Measurements from ENCODE around the gene STYXL1. TPM values are rescaled to one million over a fixed set of nuclear protein-coding genes. Genes with fewer than 3 reads are reported as not detected.
"Not testable (repeated sequence)": the region's sequence is repeated elsewhere in the genome, so short reads cannot be mapped to it uniquely, and the experiment has no call there.

STYXL1 gene
- total RNA-seq, 1 donor from 2014 or later: 45.3 TPM

DNA sequence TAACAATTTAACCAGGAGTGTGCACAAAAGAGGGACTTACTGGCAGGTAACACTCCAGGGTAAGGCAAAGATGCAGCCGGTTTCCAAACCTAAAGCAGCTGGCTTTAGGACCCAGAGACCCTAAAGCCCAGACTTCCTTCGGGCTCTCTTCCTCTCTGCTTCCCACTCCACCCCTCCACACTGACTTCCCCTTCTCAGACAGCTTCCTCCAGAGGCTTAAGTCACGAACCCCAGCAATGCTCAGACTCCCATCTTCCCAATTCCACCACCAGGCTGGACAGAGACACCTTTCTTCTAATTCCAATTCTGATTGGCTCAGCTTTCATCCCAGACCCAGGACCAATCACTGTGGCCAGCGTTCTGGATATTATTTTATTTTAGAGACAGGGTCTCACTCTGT lies 24.8 kb downstream of the STYXL1 start:
- Histone ChIP-seq H3K4me1 (ENCODE audit: insufficient read depth, low read length) (no peaks in the 10 kb centered on the region), H3K27me3 (ENCODE audit: insufficient read depth, low read length) (no peaks in the 10 kb centered on the region), H2AFZ (ENCODE audit: low read depth, low read length) (no peak overlapping the region), H3K4me3 (ENCODE audit: insufficient read depth, low read depth, low read length) (no peak overlapping the region), H3K36me3 (ENCODE audit: insufficient read depth, low read length) (no peaks in the 10 kb centered on the region), H3K27ac (ENCODE audit: low read depth, low read length) (no peak overlapping the region), H3K9me3 (ENCODE audit: insufficient read depth, low read depth, low read length) (no peaks in the 10 kb centered on the region), H3K4me2 (ENCODE audit: low read length) (no peak overlapping the region), H4K20me1 (ENCODE audit: insufficient read depth, low read length) (peaks cover 13% of the 10 kb centered on the region), H3K79me2 (ENCODE audit: insufficient read depth, low read length) (no peaks in the 10 kb centered on the region), H3K9ac (ENCODE audit: low read length) (no peak overlapping the region)
- Mint-ChIP-seq H3K4me3 (ENCODE audit: unreplicated experiment) (no peak overlapping the region), H3K36me3 (ENCODE audit: low read depth, unreplicated experiment) (peaks cover 16% of the 10 kb centered on the region), H3K27ac (ENCODE audit: unreplicated experiment) (no peak overlapping the region), H3K9me3 (ENCODE audit: unreplicated experiment) (no peaks in the 10 kb centered on the region), H3K27me3 (ENCODE audit: low read depth, unreplicated experiment) (no peaks in the 10 kb centered on the region), H3K4me1 (ENCODE audit: low read depth, unreplicated experiment) (peaks cover 3% of the 10 kb centered on the region)
- TF ChIP-seq EZH2 (IDR thresholded peaks at IDR 0.05; ENCODE audit: insufficient read depth, low read length) (no peak), CTCF (IDR thresholded peaks at IDR 0.05; ENCODE audit: insufficient read depth, low read depth, low read length) (no peak)
- DNase-seq (ENCODE audit: low read depth): no peak
- no peak for FAIRE-seq

DNA sequence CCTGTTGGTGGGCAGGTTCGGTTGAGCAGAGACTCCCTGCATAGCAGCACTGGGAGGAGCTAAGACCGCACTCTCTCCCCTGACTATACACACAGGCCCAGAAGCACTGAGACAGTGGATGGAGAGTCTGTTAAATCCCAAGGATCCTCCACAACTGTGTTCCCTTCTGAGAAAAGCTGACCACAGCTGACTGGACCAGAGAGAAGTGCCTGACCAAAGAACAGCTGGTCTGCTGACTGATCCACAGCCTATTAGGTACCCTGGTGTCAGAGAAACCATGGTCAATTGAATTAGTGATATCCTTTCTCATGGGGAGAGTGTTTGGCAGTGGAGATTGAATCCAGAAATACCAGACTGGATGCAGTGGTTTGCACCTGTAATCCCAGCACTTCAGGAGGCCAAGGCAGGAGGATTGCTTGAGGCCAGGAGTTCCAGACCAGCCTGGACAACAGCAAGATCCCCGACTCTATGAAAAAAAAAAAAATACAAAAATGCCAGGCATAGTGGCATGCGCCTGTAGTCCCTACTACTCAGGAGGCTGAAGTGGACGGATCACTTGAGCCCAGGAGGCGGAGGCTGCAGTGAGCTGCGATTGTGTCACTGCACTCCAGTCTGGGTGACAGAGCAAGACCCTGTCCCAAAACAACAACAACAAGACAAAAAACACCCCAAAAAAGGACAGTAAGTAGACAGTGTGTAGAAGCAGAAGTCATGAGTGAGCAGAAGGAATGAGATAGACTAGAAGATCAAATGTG lies 25.6 kb downstream of the STYXL1 start:
- Histone ChIP-seq H3K4me3 (ENCODE audit: insufficient read depth, low read depth, low read length) (no peak overlapping the region), H3K4me2 (ENCODE audit: low read length) (no peak overlapping the region), H3K36me3 (ENCODE audit: insufficient read depth, low read length) (no peaks in the 10 kb centered on the region), H2AFZ (ENCODE audit: low read depth, low read length) (no peak overlapping the region), H3K79me2 (ENCODE audit: insufficient read depth, low read length) (no peaks in the 10 kb centered on the region), H3K9ac (ENCODE audit: low read length) (no peak overlapping the region), H4K20me1 (ENCODE audit: insufficient read depth, low read length) (peaks cover 13% of the 10 kb centered on the region), H3K9me3 (ENCODE audit: insufficient read depth, low read depth, low read length) (no peaks in the 10 kb centered on the region), H3K27ac (ENCODE audit: low read depth, low read length) (no peak overlapping the region), H3K27me3 (ENCODE audit: insufficient read depth, low read length) (no peaks in the 10 kb centered on the region), H3K4me1 (ENCODE audit: insufficient read depth, low read length) (no peaks in the 10 kb centered on the region)
- Mint-ChIP-seq H3K4me1 (ENCODE audit: low read depth, unreplicated experiment) (peaks cover 3% of the 10 kb centered on the region), H3K4me3 (ENCODE audit: unreplicated experiment) (no peak overlapping the region), H3K36me3 (ENCODE audit: low read depth, unreplicated experiment) (peaks cover 16% of the 10 kb centered on the region), H3K27me3 (ENCODE audit: low read depth, unreplicated experiment) (no peaks in the 10 kb centered on the region), H3K27ac (ENCODE audit: unreplicated experiment) (no peak overlapping the region), H3K9me3 (ENCODE audit: unreplicated experiment) (no peaks in the 10 kb centered on the region)
- FAIRE-seq (no peak), DNase-seq (ENCODE audit: low read depth) (no peak)
- TF ChIP-seq EZH2 (IDR thresholded peaks at IDR 0.05; ENCODE audit: insufficient read depth, low read length): no peak
- no peak for TF ChIP-seq CTCF (IDR thresholded peaks at IDR 0.05; ENCODE audit: insufficient read depth, low read depth, low read length)

GRCh38 chr7:76020031-76020714 lies 27.6 kb downstream of the STYXL1 start:
- Histone ChIP-seq H3K4me2 (ENCODE audit: low read length) (no peak overlapping the region), H2AFZ (ENCODE audit: low read depth, low read length) (no peak overlapping the region), H3K79me2 (ENCODE audit: insufficient read depth, low read length) (no peaks in the 10 kb centered on the region), H3K36me3 (ENCODE audit: insufficient read depth, low read length) (no peaks in the 10 kb centered on the region), H3K27me3 (ENCODE audit: insufficient read depth, low read length) (no peaks in the 10 kb centered on the region), H3K9me3 (ENCODE audit: insufficient read depth, low read depth, low read length) (no peaks in the 10 kb centered on the region), H3K9ac (ENCODE audit: low read length) (no peak overlapping the region), H3K4me1 (ENCODE audit: insufficient read depth, low read length) (no peaks in the 10 kb centered on the region), H3K27ac (ENCODE audit: low read depth, low read length) (no peak overlapping the region), H3K4me3 (ENCODE audit: insufficient read depth, low read depth, low read length) (no peak overlapping the region), H4K20me1 (ENCODE audit: insufficient read depth, low read length) (peaks cover 13% of the 10 kb centered on the region)
- Mint-ChIP-seq H3K27me3 (ENCODE audit: low read depth, unreplicated experiment) (no peaks in the 10 kb centered on the region), H3K4me3 (ENCODE audit: unreplicated experiment) (no peak overlapping the region), H3K4me1 (ENCODE audit: low read depth, unreplicated experiment) (peaks cover 3% of the 10 kb centered on the region), H3K27ac (ENCODE audit: unreplicated experiment) (no peak overlapping the region), H3K36me3 (ENCODE audit: low read depth, unreplicated experiment) (peaks cover 20% of the 10 kb centered on the region), H3K9me3 (ENCODE audit: unreplicated experiment) (no peaks in the 10 kb centered on the region)
- peak; percentile 79 for TF ChIP-seq CTCF (IDR thresholded peaks at IDR 0.05; ENCODE audit: insufficient read depth, low read depth, low read length)
- TF ChIP-seq EZH2 (IDR thresholded peaks at IDR 0.05; ENCODE audit: insufficient read depth, low read length): no peak
- FAIRE-seq (no peak), DNase-seq (ENCODE audit: low read depth) (peak; percentile 6)

DNA sequence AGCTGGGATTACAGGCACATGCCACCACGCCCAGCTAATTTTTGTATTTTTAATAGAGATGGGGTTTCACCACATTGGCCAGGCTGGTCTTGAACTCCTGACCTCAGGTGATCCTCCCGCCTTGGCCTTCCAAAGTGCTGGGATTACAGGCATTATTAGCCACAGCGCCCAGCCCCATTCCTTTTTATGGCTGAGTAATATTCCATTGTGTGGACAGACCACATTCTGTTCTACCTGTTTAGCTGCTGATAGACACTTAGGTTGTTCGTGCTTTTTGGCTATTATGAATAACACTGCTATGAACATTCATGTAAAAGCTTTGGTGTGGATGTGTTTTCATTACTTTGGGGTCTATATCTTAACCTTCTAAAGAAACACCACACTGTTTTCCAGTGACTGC lies 29.3 kb downstream of the STYXL1 start:
- DNase-seq (ENCODE audit: low read depth); H3K9me3 ChIP-seq (ENCODE audit: insufficient read depth, low read depth, low read length); H3K27ac ChIP-seq (ENCODE audit: low read depth, low read length); H3K4me1 Mint-ChIP-seq (ENCODE audit: low read depth, unreplicated experiment); H3K4me3 Mint-ChIP-seq (ENCODE audit: unreplicated experiment); FAIRE-seq; H3K4me2 ChIP-seq (ENCODE audit: low read length); H2AFZ ChIP-seq (ENCODE audit: low read depth, low read length); H3K36me3 ChIP-seq (ENCODE audit: insufficient read depth, low read length); H3K27me3 ChIP-seq (ENCODE audit: insufficient read depth, low read length); H3K27me3 Mint-ChIP-seq (ENCODE audit: low read depth, unreplicated experiment); H3K4me3 ChIP-seq (ENCODE audit: insufficient read depth, low read depth, low read length); H3K9me3 Mint-ChIP-seq (ENCODE audit: unreplicated experiment); H3K79me2 ChIP-seq (ENCODE audit: insufficient read depth, low read length); H3K4me1 ChIP-seq (ENCODE audit: insufficient read depth, low read length); H3K9ac ChIP-seq (ENCODE audit: low read length); H3K27ac Mint-ChIP-seq (ENCODE audit: unreplicated experiment): not testable (repeated sequence)
- peaks cover 19% of the 10 kb centered on the region for H3K36me3 Mint-ChIP-seq (ENCODE audit: low read depth, unreplicated experiment)
- H4K20me1 ChIP-seq (ENCODE audit: insufficient read depth, low read length): peaks cover 13% of the 10 kb centered on the region

All from astrocyte (in vitro differentiated cells and primary cell).